T47D (cell line): Measurements from ENCODE around the gene IAH1.

Source experiments
- DNase-seq, 2 experiments: peaks; one replicate each; pipeline versions ENCODE4 v3.0.0 to v3.0.0-alpha.2; 2011 to 2012; ENCODE audit warnings: low read depth in 1 of 2, low spot score in 1 of 2
- JUND ChIP-seq: IDR thresholded peaks from 2 replicates; pipeline ENCODE4 v1.6.1; 2012; ENCODE audit warnings: low read depth
- in situ Hi-C: cut with HindIII; loops from 2 replicates; pipeline ENCODE4 v1.10.0; 2016; ENCODE audit warnings: low sequenced_read_pairs, low pct_unique_long_range_greater_than_20kb

Gene IAH1

DNA sequence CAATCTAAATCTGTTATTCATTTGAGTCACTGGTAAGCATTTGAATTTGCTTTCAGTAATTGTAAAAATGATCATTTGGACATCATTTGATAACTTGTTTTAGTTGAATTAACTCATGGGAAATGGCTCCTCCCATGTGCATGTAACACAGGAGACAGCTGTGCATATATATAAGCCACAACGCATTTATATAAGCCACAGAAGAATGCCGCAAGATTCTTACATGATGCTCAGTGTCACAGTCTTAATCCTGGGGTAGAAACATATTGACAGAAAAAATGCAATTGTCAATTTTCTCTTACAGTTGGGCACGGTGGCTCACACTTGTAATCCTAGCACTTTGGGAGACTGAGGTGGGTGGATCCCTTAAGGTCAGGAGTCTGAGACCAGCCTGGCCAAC, 13.3 kb upstream of the IAH1 start:
- TF ChIP-seq JUND, result no peak
- in situ Hi-C loops, result no loop called here

DNA sequence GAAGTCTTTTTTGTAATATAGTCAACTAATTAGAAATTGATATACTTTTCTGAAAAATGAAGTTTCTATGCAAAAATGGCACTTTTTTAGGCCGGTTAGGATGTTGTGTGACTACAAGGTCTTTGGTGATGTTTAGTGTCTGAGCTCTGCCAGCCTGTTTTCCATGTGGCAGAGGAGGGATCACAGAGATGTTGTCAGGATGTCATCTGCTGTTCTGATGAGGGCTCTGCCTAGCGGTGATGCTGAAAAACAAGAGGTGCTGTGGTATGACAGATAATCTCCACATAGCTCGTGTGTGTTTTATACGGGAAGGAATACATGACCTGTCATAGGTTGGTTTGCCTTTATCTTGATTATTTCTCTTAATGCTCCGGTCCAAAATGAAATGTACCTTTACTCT, 12.0 kb upstream of the IAH1 start:
- TF ChIP-seq JUND, result no peak
- DNase-seq, result no peak
- in situ Hi-C loops, result no loop called here

More for the DNA sequence above, 13.3 kb upstream of the IAH1 start:
- no peak for DNase-seq

DNA sequence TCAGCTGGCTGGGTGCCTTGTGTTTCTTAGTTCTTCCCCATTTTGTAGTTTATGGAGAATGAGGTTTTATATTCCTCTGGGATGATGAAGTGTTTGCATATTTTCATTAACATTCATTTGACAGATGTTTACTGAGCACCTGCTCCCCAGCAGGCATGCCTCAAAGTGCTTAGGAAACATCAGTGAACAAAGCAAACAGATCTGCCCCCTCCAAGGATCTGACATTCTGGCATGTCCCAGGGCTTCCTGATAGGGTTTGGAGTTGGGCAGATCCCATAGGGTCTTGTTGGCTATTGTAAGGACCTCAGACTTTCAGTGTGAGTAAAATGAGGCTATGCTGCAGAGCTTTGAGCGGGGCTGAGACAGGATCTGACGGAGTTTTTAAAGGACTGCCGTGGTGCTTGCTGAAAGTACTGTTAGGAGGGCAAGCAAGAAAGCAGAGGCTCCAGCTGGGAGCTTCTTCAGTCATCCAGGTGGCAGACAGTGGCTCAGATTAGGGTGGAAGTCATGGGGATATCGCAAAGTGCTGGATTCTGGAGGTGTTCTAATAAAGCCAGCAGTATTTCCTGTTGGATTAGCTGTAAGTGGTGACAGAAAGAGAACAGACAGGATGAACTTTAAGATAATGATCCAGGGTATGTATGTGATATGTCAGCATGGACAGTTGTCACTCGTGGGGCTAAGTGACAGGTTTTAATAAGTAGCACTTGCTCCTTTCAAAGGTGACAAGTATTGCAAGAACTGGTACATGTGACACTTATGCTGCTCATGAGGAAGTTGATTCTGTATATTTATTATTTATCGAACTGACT, 11.3 kb upstream of the IAH1 start:
- in situ Hi-C loops, result no loop called here

DNA sequence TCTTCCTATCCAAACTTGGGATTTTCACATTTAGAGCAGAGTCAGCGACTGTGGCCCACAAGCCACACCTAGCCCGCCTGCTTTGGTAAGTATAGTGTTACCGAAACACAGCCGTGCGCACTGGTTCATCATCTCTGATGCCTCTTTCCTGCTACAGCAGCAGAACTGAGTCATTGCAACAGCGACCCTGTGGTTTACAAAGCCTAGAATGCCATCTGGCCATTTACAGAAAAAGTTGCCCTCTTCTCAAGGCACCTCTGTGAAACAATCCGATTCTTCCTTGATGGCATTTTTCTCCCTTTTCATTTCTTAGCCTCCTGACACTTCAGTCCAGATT, 10.7 kb upstream of the IAH1 start:
- DNase-seq, result no peak
- in situ Hi-C loops, result no loop called here
- TF ChIP-seq JUND, result no peak

More for the DNA sequence above, 11.3 kb upstream of the IAH1 start:
- no peak for TF ChIP-seq JUND
- no peak for DNase-seq

DNA sequence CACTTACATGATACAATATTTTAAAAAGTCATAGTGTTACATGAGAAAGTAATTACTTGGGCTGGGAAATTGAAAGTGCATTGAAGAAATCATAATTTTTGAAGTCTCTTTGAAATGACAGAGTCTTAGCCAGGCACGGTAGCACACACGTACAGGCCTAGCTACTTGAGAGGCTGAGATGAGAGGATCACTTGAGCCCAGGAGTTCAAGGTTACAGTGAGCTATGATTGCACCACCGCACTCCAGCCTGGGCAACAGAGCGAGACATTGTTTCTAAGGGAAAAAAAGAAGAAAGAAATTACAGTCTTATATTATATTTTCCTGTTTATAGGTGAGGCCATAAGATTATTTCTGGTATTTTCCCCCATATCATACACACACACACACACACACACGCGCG, 9.2 kb upstream of the IAH1 start:
- in situ Hi-C loops, result no loop called here
- no peak for TF ChIP-seq JUND
- DNase-seq, result no peak

DNA sequence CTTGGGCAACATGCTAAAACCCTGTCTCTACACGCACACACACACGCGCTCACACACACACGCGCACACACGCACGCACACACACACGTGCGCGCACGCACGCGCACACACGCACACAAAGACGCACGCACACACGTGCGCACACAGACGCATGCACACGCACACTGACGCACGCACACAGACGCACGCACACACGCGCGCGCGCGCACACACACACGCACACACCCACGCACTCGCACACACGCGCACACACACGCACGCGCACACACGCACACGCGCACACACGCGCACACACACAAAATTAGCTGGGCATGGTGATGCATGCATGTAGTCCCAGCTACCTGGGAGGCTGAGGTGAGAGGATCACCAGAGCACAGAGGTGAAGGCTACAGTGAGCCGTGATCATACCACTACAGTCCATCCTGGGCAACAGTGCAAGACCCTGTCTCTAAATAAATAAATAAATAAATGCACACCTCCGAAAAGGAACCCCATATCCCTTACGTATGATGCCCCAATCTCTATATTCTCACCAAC, 8.1 kb upstream of the IAH1 start:
- in situ Hi-C loops, result no loop called here
- no peak for TF ChIP-seq JUND

DNA sequence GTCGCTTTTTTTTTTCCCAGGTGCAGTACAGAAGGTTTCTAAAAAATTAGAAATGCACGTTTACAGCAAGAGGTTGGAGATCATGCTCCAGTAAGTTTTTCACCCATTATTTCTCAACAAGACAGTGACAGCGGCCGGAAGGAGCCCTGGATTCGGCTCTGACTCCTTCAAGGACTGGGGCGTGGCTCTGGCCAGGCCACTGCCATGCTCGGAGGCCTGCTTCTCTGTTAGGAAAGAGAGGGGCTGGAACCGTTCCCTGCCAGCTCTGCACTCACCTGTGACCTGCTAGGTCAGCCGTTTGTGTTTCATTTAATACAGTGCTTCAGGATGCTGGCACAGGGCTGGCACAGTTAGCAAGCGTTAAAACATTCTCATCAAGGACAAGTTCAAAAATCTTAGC, 6.7 kb upstream of the IAH1 start:
- in situ Hi-C loops, result no loop called here
- no peak for DNase-seq
- TF ChIP-seq JUND, result no peak

More for the DNA sequence above, 8.1 kb upstream of the IAH1 start:
- no peak for DNase-seq

DNA sequence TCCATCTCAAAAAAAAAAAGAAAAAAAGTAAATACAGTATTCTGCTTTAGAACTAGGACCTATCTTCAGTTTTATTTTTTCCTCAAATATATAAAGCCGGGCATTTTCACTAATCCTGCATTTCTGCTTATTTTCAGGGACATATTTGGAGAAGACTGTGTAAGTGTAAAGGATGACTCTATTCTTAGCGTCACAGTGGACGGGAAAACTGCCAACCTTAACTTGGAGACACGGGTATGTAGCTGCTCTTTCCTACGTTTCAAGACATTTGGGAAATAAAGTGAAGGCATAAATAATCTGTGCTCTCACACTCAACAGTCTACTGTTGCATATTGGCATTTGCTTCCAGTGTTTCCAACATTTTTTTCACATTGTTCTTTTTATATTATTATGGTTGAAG, 3.1 kb upstream of the IAH1 start:
- TF ChIP-seq JUND, result no peak
- in situ Hi-C loops, result no loop called here
- no peak for DNase-seq

DNA sequence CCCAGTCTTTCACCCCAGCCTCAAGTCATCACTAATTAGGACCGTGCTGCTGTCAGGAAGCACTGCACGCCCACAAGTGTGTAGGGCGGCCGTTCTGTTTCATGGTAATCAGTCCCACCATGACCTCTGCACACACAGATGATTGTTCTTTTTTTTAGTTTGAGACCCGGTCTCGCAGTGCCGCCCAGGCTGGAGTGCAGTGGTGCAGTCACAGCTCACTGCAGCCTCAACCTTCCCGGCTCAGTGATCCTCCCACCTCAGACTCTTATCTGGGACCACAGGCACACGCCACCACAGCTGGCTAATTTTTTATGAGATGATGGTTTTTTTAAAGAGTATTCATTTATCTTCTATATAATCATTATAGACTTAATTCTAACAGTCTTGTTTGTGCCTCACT, 1.8 kb upstream of the IAH1 start:
- DNase-seq, result no peak
- in situ Hi-C loops, result no loop called here
- no peak for TF ChIP-seq JUND

DNA sequence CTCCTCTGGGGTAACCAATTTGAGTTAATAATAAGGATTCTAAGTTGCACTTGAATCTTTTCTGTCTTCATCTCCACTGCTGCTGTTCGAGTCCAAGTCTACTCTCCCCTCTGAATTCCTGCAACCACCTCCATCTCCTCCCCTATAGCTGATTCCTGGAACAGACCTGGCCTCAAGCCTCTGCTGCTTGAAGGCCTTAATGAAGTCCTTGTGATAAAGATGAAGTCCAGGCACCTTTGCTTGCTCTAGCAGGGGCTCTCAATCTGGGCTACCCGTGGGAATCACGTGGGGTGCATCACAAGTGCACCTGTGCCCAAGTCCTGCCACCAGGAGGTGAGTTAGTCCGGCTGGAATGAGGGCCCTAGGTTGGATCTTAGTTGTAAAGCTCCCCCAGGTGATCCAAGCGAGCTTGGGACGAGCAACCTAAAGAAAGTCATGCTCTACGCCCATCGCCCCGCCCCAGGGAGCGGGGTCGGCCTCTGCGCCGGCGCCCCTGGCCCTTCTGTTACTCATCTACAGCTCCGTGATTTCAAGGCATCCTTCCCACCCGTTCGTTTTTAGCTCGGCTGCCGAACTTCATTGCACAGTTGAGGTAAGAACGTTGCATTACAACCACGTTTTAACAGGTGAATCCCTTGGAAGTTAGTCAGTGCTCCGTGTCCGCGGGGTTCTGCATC, 905 bp upstream of the IAH1 start:
- no peak for TF ChIP-seq JUND
- in situ Hi-C loops, result no loop called here
- peak in 1 of 2 experiments; percentile 44 for DNase-seq

DNA sequence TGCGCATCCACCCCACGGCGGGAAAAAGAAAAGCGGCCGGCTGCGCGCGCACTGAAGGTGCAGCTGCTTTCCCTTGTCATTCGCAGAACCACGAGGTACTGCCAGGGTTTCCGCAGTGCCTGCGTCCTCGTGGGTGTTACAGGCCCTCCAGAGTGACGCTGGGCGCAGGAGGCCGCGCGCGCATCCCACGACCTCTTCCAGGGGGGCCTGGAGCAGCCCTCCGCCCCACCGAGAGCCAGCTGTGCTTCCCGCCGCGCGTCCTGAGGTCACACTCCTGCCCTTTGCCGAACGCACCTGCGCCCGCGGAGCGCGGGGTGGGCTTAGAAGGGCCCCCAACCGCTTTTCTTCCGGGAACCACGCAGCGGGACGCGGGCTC, 378 bp upstream of the IAH1 start:
- in situ Hi-C loops, result no loop called here
- TF ChIP-seq JUND, result no peak
- no peak for DNase-seq

DNA sequence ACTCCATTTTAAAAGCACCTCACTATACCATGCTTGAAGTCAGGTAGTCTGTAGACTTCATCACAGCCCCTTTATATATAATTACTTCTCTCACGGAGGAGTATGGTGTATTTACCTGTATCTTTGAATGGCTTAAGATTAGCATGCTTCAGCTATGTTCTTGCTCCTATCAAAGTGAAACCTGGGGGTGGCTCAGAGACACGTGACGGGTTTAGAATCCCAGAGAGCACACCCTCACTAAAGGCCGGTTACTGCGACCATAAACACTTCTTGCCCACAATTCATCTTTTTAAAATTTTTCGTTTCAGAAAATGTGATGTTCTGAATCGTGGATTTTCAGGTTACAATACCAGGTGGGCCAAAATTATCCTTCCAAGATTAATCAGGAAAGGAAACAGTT, 3.6 kb downstream of the IAH1 start:
- in situ Hi-C loops, result no loop called here
- no peak for TF ChIP-seq JUND
- DNase-seq, result no peak

DNA sequence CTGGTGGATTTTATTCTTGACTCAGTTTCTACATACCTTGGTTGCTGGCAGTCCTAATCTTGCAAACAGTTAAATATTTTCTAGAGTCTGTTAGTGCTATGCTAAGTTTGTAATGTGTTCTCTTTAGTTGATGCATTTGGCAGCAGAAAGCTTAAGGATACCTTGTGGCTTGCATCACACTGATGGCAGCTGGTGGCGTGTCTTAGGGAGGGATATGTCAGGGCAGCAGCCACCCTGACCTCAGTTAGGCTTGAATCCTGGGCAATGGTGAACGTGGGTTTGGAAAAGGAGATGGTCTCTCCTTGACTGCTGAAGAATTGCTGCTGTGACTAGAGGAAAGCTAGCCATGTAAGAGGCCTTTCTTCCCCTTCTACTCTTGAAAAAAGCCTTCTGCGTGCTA, 4.2 kb downstream of the IAH1 start:
- in situ Hi-C loops, result no loop called here
- no peak for DNase-seq
- TF ChIP-seq JUND, result no peak
